K562 (cell line): ENCODE measurements around the gene PAN2. TPM values are rescaled to one million over a fixed set of nuclear protein-coding genes. Genes with fewer than 3 reads are reported as not detected.

Experiments used
- CHD1 ChIP-seq: fragments of 200-600 bp; sonication (generic); IDR thresholded peaks from one replicate; pipeline ENCODE4 v1.6.1; 2012; ENCODE audit warnings: mild to moderate bottlenecking, moderate library complexity, low read length, inconsistent platforms
- CXXC5 ChIP-seq: fragments of 250-450 bp; sonication (Bioruptor Pico); IDR thresholded peaks from 2 replicates; pipeline ENCODE4 v1.8.0; 2022; ENCODE audit warnings: inconsistent platforms, mild to moderate bottlenecking, moderate library complexity
- DDX20 ChIP-seq: fragments of 450-650 bp; IDR thresholded peaks from 2 replicates; pipeline ENCODE4 v1.6.1; 2016; ENCODE audit warnings: missing genetic modification characterization, low read depth, mild to moderate bottlenecking, missing compliant biosample characterization, moderate library complexity
- DMBX1 ChIP-seq: fragments of 250-450 bp; sonication (Bioruptor Pico); IDR thresholded peaks from 2 replicates; pipeline ENCODE4 v1.8.0; 2022; ENCODE audit warnings: inconsistent platforms, mild to moderate bottlenecking, moderate library complexity, borderline replicate concordance
- ELF2 ChIP-seq: fragments of 250-450 bp; sonication (Bioruptor Pico); IDR thresholded peaks from 2 replicates; pipeline ENCODE4 v1.5.0; 2021; ENCODE audit warnings: mild to moderate bottlenecking
- FOXJ2 ChIP-seq: fragments of 200-800 bp; sonication (Bioruptor generic); IDR thresholded peaks from 2 replicates; pipeline ENCODE4 v1.6.1; 2016; ENCODE audit warnings: missing genetic modification characterization, missing compliant biosample characterization
- NFE2 ChIP-seq: IDR thresholded peaks from 2 replicates; pipeline ENCODE4 v1.6.1; 2014; ENCODE audit warnings: antibody characterized with exemption, low read depth
- NFE2L1 ChIP-seq: fragments of 450-650 bp; IDR thresholded peaks from 2 replicates; pipeline ENCODE4 v1.6.1; 2016; ENCODE audit warnings: missing genetic modification characterization, low read depth, mild to moderate bottlenecking, missing compliant biosample characterization, moderate library complexity, borderline replicate concordance
- NFYB ChIP-seq: IDR thresholded peaks from 2 replicates; pipeline ENCODE4 v1.6.1; 2011; ENCODE audit warnings: mild to moderate bottlenecking, moderate library complexity; ENCODE audit not compliant: insufficient read length; ENCODE audit errors: extremely low read depth
- PHB2 ChIP-seq: fragments of 450-650 bp; IDR thresholded peaks from 2 replicates; pipeline ENCODE4 v1.6.1; 2017; ENCODE audit warnings: low read depth
- PHF21A ChIP-seq: fragments of 450-650 bp; IDR thresholded peaks from 2 replicates; pipeline ENCODE4 v1.6.1; 2017; ENCODE audit warnings: low read depth, borderline replicate concordance
- TAF9B ChIP-seq: fragments of 450-650 bp; IDR thresholded peaks from 2 replicates; pipeline ENCODE4 v1.6.1; 2018; ENCODE audit warnings: mild to moderate bottlenecking; ENCODE audit not compliant: partially characterized antibody
- ZNF24 ChIP-seq: fragments of 450-650 bp; IDR thresholded peaks from 2 replicates; pipeline ENCODE4 v1.6.1; 2016
- ZNF41 ChIP-seq: fragments of 250-450 bp; sonication (Bioruptor Pico); conservative IDR thresholded peaks from 2 replicates; pipeline ENCODE4 v1.4.0; 2020; ENCODE audit warnings: mild to moderate bottlenecking
- ZNF551 ChIP-seq: fragments of 250-450 bp; sonication (Bioruptor Pico); IDR thresholded peaks from 2 replicates; pipeline ENCODE4 v1.5.0; 2021; ENCODE audit warnings: mild to moderate bottlenecking, moderate library complexity
- ZNF717 ChIP-seq: fragments of 250-450 bp; sonication (Bioruptor Pico); IDR thresholded peaks from 2 replicates; pipeline ENCODE4 v1.5.0; 2021
- ZNF780A ChIP-seq: fragments of 250-450 bp; sonication (Bioruptor Pico); IDR thresholded peaks from 2 replicates; pipeline ENCODE4 v1.5.0; 2021; ENCODE audit warnings: mild to moderate bottlenecking
- polyA plus RNA-seq, 8 experiments: library from polyadenylated mRNA; depleted of rRNA in 4 of 8; stranded (reverse) in 5 of 8; unstranded in 3 of 8; fragments of >200 nt; fragmentation: Nextera tagmentation in 2 of 8; fragmentation: Illumina TruSeq in 1 of 8; extraction: Ambion mirVana in 2 of 8; extraction: Trizol in 1 of 8; gene quantifications; 2 replicates each; pipeline versions ENCODE4 v1.2.1 to v1.2.3, GENCODE V29; 2011 to 2014; ENCODE audit warnings: inconsistent platforms in 1 of 8, missing spikeins in 1 of 8
- total RNA-seq, 7 experiments: library from RNA; depleted of rRNA in 6 of 7; stranded (reverse); fragments of >200 nt in 6 of 7; fragmentation: Illumina TruSeq in 2 of 7; extraction: Trizol in 2 of 7; gene quantifications; 2 replicates each; pipeline versions ENCODE4 v1.2.1 to v1.2.3, GENCODE V29; 2011 to 2021; ENCODE audit warnings: low replicate concordance in 1 of 7
- TF ChIP-seq, protein P1 (sequence below): fragments of 250-450 bp; sonication (Bioruptor Pico); IDR thresholded peaks from 2 replicates; pipeline ENCODE4 v1.8.0; 2021; ENCODE audit warnings: borderline replicate concordance, mild to moderate bottlenecking, moderate library complexity; ENCODE audit not compliant: poor library complexity, severe bottlenecking
- TF ChIP-seq, protein P2 (sequence below): fragments of 250-450 bp; sonication (Bioruptor Pico); IDR thresholded peaks from 2 replicates; pipeline ENCODE4 v1.5.0; 2021
- TF ChIP-seq, protein P3 (sequence below): sonication (generic); formaldehyde crosslinking; IDR thresholded peaks from 2 replicates; pipeline ENCODE4 v1.8.1; 2023; ENCODE audit warnings: mild to moderate bottlenecking, missing genetic modification reagents
- TF ChIP-seq, protein P4 (sequence below): fragments of 250-450 bp; sonication (Bioruptor Pico); IDR thresholded peaks from 2 replicates; pipeline ENCODE4 v1.5.0; 2021

PAN2 gene
- total and polyA plus RNA-seq, 9 of the 15 experiments (the other 6 are each of a cell fraction or from before 2014, with no cell fraction given): 15.0 to 66.1 (median 25.9) TPM

DNA sequence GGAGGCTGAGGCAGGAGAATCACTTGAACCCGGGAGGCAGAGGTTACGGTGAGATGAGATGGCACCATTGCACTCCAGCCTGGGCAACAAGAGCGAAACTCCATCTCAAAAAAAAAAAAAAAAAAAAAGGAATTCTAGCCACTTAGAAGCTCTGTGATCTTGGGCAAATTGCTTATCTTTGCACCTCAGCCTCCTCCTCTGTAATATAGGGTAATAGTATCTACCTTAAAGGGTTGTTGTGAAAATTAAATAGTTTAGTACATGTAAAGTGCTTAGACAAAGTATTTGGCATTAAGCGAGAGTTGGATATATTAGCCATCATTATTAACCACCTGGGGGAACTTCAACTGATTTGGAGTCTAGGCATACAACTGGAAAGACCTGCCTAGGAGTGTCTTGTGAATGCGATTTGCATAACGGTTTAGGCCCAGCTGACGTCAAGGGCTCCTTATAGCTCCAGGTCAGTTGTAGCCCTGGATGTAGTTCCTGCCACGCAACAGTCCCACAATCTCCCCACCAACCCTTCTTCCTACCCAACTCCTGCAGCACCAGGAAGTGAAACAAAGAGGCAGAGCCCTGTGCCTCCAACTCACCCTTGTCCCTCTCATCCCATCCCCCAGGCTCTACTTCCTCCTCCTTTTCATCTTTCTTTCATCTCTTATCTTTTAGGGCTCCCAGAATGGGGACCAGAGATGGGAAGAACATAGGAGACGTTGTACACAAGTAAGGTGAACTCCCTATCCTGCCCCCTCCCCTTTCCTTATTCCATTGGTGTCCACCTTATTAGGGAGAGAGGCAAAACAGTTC lies 2.8 kb upstream of the PAN2 start (continued):
- peak; percentile 69; the same call in 1 of the 2 replicates for TF ChIP-seq CXXC5 (CRISPR knock-in tag)
- no peak for TF ChIP-seq NFE2
- peak; percentile 56; the same call in 1 of the 2 replicates for TF ChIP-seq FOXJ2
- TF ChIP-seq, protein P1, sequence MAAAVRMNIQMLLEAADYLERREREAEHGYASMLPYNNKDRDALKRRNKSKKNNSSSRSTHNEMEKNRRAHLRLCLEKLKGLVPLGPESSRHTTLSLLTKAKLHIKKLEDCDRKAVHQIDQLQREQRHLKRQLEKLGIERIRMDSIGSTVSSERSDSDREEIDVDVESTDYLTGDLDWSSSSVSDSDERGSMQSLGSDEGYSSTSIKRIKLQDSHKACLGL (CRISPR knock-in tag): no peak
- TF ChIP-seq DMBX1: no peak
- no peak for TF ChIP-seq CHD1
- no peak for TF ChIP-seq ZNF717 (CRISPR knock-in tag)
- TF ChIP-seq NFYB: peak; percentile 9
- TF ChIP-seq ZNF551 (CRISPR knock-in tag): no peak
- TF ChIP-seq, protein P2, sequence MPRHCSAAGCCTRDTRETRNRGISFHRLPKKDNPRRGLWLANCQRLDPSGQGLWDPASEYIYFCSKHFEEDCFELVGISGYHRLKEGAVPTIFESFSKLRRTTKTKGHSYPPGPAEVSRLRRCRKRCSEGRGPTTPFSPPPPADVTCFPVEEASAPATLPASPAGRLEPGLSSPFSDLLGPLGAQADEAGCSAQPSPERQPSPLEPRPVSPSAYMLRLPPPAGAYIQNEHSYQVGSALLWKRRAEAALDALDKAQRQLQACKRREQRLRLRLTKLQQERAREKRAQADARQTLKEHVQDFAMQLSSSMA (CRISPR knock-in tag): no peak
- TF ChIP-seq PHF21A: no peak
- no peak for TF ChIP-seq ZNF780A
- TF ChIP-seq ZNF41 (CRISPR knock-in tag): no peak
- no peak for TF ChIP-seq ZNF24
- TF ChIP-seq, protein P3, sequence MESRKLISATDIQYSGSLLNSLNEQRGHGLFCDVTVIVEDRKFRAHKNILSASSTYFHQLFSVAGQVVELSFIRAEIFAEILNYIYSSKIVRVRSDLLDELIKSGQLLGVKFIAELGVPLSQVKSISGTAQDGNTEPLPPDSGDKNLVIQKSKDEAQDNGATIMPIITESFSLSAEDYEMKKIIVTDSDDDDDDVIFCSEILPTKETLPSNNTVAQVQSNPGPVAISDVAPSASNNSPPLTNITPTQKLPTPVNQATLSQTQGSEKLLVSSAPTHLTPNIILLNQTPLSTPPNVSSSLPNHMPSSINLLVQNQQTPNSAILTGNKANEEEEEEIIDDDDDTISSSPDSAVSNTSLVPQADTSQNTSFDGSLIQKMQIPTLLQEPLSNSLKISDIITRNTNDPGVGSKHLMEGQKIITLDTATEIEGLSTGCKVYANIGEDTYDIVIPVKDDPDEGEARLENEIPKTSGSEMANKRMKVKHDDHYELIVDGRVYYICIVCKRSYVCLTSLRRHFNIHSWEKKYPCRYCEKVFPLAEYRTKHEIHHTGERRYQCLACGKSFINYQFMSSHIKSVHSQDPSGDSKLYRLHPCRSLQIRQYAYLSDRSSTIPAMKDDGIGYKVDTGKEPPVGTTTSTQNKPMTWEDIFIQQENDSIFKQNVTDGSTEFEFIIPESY (CRISPR knock-in tag): no peak
- TF ChIP-seq PHB2: no peak
- peak; percentile 83 for TF ChIP-seq ELF2 (CRISPR knock-in tag)
- TF ChIP-seq TAF9B: peak; percentile 84
- TF ChIP-seq, protein P4, sequence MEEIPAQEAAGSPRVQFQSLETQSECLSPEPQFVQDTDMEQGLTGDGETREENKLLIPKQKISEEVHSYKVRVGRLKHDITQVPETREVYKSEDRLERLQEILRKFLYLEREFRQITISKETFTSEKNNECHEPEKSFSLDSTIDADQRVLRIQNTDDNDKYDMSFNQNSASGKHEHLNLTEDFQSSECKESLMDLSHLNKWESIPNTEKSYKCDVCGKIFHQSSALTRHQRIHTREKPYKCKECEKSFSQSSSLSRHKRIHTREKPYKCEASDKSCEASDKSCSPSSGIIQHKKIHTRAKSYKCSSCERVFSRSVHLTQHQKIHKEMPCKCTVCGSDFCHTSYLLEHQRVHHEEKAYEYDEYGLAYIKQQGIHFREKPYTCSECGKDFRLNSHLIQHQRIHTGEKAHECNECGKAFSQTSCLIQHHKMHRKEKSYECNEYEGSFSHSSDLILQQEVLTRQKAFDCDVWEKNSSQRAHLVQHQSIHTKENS (CRISPR knock-in tag): no peak
- TF ChIP-seq DDX20: no peak
- no peak for TF ChIP-seq NFE2L1
